Bronchial epithelial cell (primary cell): ENCODE measurements around the gene KMT5B. TPM values are rescaled to one million over a fixed set of nuclear protein-coding genes. Genes with fewer than 3 reads are reported as not detected.

ENCODE experiments used
- DNase-seq: peaks from one replicate; pipeline ENCODE4 v3.0.0-alpha.2; 2010; ENCODE audit warnings: low read depth
- FAIRE-seq: peaks from 2 replicates; lab custom pipeline; 2011; peaks lifted over from hg19 to GRCh38; lab: Jason Lieb, UNC
- H3K27me3 ChIP-seq: 2 replicates; pipeline ENCODE4 v1.5.1; 2011; ENCODE audit warnings: low read length; ENCODE audit not compliant: control insufficient read depth, insufficient read depth
- H3K36me3 ChIP-seq: 2 replicates; pipeline ENCODE4 v1.5.1; 2011; ENCODE audit warnings: low read length; ENCODE audit not compliant: control insufficient read depth, insufficient read depth
- H3K4me3 ChIP-seq: 2 replicates; pipeline ENCODE4 v1.5.1; 2011; ENCODE audit warnings: mild to moderate bottlenecking, low read depth, low read length, control low read depth
- CTCF ChIP-seq: IDR thresholded peaks from 2 replicates; pipeline ENCODE4 v1.5.1; 2011; ENCODE audit warnings: mild to moderate bottlenecking, moderate library complexity, low read length, control low read depth, inconsistent platforms; ENCODE audit not compliant: insufficient read depth, severe bottlenecking
- total RNA-seq: library from RNA; depleted of rRNA; stranded (reverse); fragments of >200 nt; gene quantifications from 2 replicates; pipeline ENCODE4 v1.2.1, GENCODE V29; 2014

The KMT5B gene
- total RNA-seq, 1 donor from 2014 or later, result 35.8 TPM

- FAIRE-seq, result no peak
- peaks cover 2% of the 10 kb centered on the region for H3K36me3 ChIP-seq
- no peak overlapping the region for H3K4me3 ChIP-seq
- no peak for DNase-seq
- no peaks in the 10 kb centered on the region for H3K27me3 ChIP-seq
- no peak for TF ChIP-seq CTCF
Observed at GRCh38 chr11:68199295-68199987, 13.7 kb downstream of the KMT5B start.

- TF ChIP-seq CTCF, result no peak
- peaks cover 2% of the 10 kb centered on the region for H3K36me3 ChIP-seq
- no peak overlapping the region for H3K4me3 ChIP-seq
- no peaks in the 10 kb centered on the region for H3K27me3 ChIP-seq
- DNase-seq (no peak), FAIRE-seq (no peak)
Observed at GRCh38 chr11:68196219-68196618, 16.9 kb downstream of the KMT5B start.

GRCh38 chr11:68194675-68195294 is 18.3 kb downstream of the KMT5B start:
- no peak for TF ChIP-seq CTCF

GRCh38 chr11:68193018-68193417 is 20.1 kb downstream of the KMT5B start:
- Histone ChIP-seq H3K27me3 (no peaks in the 10 kb centered on the region), H3K4me3 (no peak overlapping the region), H3K36me3 (peaks cover 4% of the 10 kb centered on the region)
- no peak for FAIRE-seq
- DNase-seq, result no peak
- no peak for TF ChIP-seq CTCF

More at GRCh38 chr11:68194675-68195294, 18.3 kb downstream of the KMT5B start:
- Histone ChIP-seq H3K4me3 (no peak overlapping the region), H3K36me3 (peaks cover 3% of the 10 kb centered on the region), H3K27me3 (no peaks in the 10 kb centered on the region)
- no peak for DNase-seq
- FAIRE-seq, result no peak

GRCh38 chr11:68191661-68192579 is 21.2 kb downstream of the KMT5B start:
- TF ChIP-seq CTCF, result no peak
- no peak for FAIRE-seq

More at GRCh38 chr11:68191661-68192579, 21.2 kb downstream of the KMT5B start:
- no peaks in the 10 kb centered on the region for H3K27me3 ChIP-seq
- H3K4me3 ChIP-seq, result no peak overlapping the region
- peak; percentile 77 for DNase-seq
- H3K36me3 ChIP-seq, result peaks cover 6% of the 10 kb centered on the region
